LHCN-M2 (cell line): ENCODE data around the gene ETV2. TPM values are rescaled to one million over a fixed set of nuclear protein-coding genes. Genes with fewer than 3 reads are reported as not detected.
"Not testable (repeated sequence)": the region's sequence is repeated elsewhere in the genome, so short reads cannot be mapped to it uniquely, and the experiment has no call there.

Experiments
- DNase-seq: peaks from one replicate; pipeline ENCODE4 v3.0.0-alpha.2; 2012; ENCODE audit warnings: low read depth
- total RNA-seq: library from RNA; depleted of rRNA; stranded (reverse); fragments of >200 nt; gene quantifications from 2 replicates; pipeline ENCODE4 v1.2.3, GENCODE V29; 2014

Gene ETV2
- total RNA-seq, 1 experiment from 2014 or later = 0.46 TPM

DNA sequence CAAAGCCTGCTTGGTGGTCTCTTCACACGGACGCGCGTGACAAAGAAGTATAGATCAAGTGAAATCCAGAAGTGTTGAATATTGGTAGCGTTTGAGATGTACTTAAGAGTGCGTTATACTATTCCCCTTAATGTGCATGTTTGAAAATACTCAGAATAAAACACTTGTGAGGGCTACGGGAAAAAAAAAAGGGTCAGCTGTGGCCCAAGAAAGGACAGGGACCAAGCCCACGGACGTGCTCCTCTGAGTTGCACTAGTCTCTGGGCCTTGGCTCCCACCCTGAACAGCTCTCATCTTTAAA, 13.3 kb upstream of the ETV2 start:
- DNase-seq = no peak

GRCh38 chr19:35628565-35629331, 12.8 kb upstream of the ETV2 start, which contains the start of gene RBM42:
RBM42 (plus strand) TSS chr19:35629036; CDS start chr19:35629154, 118 bp downstream.
- peak; percentile 100 for DNase-seq

DNA sequence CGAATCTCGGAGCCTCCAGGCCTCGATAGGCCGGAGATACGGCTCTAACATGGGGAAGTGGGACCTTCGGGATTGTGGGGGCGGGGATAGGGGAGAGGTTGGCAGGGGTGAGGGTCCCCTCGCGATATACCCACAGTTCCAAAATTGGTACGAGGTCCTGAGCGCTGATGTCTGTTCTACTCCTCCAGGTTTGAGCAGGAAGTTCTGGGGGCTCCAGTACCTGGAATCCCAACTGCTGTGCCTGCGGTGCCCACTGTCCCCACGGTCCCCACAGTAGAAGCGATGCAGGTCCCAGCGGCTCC, 12.3 kb upstream of the ETV2 start:
- no peak for DNase-seq

DNA sequence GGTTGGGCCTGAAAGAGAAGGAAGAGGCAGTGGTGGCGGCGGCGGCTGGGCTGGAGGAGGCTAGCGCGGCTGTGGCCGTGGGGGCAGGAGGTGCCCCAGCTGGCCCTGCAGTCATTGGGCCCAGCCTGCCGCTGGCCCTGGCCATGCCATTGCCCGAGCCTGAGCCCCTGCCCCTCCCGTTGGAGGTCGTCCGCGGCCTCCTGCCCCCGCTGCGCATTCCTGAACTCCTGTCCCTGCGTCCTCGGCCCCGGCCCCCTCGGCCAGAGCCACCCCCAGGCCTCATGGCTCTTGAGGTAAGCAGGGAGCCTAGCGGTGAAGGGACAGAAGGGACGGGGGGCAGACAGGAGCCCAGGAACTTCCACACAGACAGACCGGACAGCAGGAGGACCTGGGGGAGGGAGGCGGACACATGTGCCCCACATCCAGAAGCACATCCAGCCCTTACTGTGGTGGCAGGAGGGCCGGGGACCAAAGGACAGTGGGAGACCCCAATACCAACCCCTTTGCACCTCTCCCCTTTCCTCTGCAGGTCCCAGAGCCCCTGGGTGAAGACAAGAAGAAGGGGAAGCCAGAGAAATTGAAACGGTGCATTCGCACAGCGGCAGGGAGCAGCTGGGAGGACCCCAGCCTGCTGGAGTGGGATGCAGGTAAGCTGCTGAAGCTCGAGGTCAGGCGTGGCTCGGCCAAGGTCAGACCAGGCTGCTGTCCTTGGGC, 7.7 kb upstream of the ETV2 start:
- no peak for DNase-seq

- no peak for DNase-seq
Observed at GRCh38 chr19:35636651-35637050, 4.9 kb upstream of the ETV2 start.

GRCh38 chr19:35637165-35637564, 4.4 kb upstream of the ETV2 start:
- no peak for DNase-seq

DNA sequence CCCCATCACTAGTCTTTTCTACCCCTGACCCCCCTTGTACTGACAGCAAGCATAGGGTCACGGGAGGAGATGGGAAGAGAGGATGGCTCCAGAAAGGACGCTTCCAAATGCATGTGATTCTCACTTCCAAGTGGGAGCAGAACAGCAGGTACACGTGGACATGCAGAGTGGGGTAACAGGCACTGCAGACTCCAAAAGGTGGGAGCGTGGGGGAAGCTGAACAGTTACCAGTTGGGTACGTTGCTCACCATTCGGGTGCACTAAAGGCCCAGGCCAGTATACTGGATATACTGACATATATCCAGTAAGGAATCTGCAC, 2.3 kb upstream of the ETV2 start:
- no peak for DNase-seq

DNA sequence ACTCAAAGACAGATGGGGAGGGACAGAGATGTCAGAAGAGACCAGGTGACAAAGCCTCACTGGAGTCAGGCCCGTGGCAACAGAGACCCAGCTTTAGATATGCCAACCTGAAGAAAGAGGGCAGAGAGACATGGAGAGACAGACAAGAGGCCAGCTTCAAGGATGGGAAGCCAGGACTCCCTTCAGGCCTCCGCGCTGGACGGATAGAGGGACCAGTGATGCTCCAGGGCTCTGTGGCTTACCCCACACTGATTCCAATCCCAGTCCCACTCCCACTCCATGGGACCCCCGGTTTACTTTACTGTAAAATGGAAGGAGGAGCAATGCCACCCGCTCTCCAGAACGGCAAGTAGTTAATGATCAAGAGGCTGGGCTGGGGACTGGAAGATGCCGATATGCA, 1.7 kb upstream of the ETV2 start:
- DNase-seq = no peak

GRCh38 chr19:35642312-35642711, 767 bp downstream of the ETV2 start:
- DNase-seq = no peak

- DNase-seq = no peak
Observed at GRCh38 chr19:35642798-35643254, 1.3 kb downstream of the ETV2 start.

GRCh38 chr19:35643255-35644205, 2.0 kb downstream of the ETV2 start:
- peak; percentile 76 for DNase-seq

GRCh38 chr19:35644206-35644986, 2.9 kb downstream of the ETV2 start:
- peak; percentile 90 for DNase-seq

GRCh38 chr19:35644987-35645679, 3.6 kb downstream of the ETV2 start:
- peak; percentile 38 for DNase-seq

DNA sequence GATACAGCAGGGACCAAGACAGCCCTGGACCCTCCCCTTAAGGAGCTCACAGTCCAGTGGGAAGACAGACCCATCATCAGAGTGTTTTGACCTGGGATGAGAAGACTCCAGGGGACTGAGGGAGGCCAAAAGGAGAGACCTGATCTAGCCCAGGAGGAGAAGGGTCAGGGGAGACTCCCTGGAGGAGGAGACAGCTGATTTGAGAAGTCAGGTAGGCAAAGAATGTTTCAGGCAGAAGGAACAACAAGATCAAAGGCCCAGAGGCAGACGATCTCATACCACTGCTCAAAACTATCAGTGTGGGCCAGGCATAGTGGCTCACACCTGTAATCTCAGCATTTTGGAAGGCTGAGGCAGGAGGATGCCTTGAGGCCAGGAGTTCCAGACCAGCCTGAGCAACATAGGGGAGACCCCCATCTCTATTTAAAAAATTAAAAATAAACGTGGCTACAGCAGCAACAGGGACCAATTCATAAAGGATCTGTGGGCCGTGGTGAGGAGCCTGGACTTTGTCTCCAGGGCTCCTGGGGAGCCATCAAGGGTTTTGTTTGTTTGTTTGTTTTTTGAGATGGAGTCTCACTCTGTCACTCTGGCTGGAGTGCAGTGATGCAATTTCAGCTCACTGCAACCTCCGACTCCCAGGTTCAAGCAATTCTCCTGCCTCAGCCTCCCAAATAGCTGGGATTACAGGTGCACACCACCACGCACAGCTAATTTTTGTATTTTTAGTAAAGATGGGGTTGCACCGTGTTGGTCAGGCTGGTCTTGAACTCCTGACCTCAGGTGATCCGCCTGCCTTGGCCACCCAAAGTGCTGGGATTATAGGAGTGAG, 4.4 kb downstream of the ETV2 start:
- DNase-seq = no peak

DNA sequence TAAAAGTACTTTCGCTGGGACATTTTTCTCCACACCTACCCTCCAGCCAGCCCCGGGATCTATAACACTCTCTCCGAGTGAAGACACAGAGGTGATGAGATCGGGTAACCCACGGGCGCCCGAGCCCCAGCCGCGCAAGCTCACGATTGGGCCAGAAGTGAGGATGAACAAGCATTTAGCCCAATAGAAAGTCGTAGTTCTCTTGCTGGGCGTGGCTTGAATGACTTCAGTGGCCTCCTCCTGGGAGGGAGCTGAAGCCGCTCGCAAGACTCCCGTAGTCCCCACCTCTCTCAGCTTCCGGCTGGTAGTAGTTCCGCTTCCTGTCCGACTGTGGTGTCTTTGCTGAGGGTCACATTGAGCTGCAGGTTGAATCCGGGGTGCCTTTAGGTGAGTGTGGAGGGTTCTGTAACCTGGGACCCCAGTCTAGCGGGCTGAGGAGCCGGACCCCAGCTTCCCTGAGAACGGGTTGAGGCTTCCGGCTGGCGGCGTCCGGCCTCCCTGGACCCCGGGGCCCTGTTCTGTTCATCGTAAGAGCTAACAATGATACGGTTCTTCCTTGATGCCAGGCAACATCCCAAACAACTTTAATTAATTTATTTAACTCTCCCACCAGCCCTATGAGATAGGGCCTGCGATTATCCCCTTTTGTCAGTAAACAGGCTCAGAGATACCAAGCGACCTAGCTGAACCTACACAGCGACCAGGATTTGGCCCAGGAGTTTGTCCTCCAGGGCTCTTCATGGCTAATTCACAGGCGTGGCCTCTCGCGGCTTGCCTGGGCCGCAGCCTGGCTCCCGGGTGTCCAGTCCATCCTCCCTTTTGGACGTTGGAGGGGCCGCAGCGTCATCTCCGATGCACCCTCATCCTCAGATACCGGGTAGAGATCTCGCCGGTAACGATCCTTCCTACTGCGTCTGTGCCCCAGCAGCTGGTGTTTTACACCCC, 6.7 kb downstream of the ETV2 start, which contains the start of gene COX6B1:
COX6B1 (plus strand) TSS at position 307 of the 945 bp plus-strand sequence. CDS start 2,921 bp downstream, outside the sequence.
- peak; percentile 95 for DNase-seq

GRCh38 chr19:35650581-35650980, 9.0 kb downstream of the ETV2 start:
- no peak for DNase-seq

- not testable (repeated sequence) for DNase-seq
Observed at GRCh38 chr19:35654828-35655227, 13.3 kb downstream of the ETV2 start.

DNA sequence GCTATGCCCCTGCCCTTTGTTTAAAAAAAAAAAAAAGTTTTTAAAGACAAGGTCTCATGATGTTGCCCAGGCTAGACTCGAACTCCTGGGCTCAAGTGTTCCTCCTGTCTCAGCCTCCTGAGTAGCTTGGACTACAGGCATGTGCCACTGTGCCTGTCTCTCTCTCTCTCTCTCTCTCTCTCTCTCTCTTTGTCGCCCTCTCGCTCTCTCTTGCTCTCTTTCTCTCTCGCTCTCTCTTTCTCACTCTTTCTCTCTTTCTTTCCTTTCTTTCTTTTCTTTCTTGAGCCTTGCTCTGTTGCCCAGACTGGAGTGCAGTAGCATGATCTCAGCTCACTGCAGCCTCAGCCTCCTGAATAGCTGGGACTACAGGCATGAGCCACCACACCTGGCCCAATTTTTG, 14.1 kb downstream of the ETV2 start:
- DNase-seq = no peak

- DNase-seq = no peak
Observed at GRCh38 chr19:35656700-35657099, 15.2 kb downstream of the ETV2 start.
